ENCODE results near the gene GLDC. TPM values are rescaled to one million over a fixed set of nuclear protein-coding genes. Genes with fewer than 3 reads are reported as not detected.
"Not testable (repeated sequence)": the region's sequence is repeated elsewhere in the genome, so short reads cannot be mapped to it uniquely, and the experiment has no call there.

The GLDC gene
- 1.3 TPM for polyA plus RNA-seq (ENCODE audit: insufficient read length)

DNA sequence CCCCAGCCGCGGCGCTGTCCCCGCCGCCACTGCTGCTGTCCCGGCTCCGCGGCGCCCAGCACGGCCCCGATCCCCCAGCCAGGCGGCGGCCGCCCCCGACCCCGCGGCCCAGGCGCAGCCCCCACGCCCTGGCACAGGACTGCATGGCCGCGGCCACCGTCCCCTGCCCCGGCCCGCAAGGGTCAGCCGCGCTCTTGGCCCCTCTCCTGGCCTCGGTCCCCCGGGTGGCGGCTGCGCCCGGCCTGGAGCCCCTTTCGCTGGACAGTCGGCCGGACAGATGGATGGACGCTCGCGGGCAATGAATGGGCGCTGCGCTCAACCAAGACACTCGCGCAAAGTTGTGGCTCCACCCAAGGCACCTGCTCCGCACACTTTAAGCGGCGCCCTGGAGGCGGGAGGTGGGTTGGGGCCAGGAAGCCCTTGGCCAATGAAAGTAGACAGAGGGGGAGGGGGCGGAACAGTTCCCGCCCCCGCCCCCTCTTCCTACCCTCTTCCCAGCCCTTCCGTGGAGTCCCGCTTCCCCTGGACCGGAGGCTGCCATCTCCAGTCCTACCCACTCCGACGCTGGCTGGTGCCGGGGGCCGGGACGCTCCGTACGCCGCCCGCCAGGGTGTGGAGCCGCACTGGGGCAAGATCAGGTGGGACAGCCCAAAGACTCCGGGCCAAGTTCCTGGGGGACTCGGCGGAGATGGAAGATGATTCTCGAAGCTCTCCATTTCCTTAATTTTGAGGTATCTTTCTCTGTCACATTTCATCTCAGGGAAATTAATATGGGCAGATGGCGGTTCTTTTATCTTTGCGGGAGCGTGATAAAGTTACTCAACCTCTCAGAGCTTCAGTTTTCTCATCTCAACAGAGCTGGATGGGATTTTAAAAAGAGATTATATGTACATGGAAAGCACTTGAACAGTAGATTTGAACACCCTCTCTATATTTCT, at the start of gene GLDC:
Gene GLDC (minus strand): TSS at position 375 of the 938 bp plus-strand sequence. CDS start 230 bp downstream, at position 145.
- DNase-seq = no peak

DNA sequence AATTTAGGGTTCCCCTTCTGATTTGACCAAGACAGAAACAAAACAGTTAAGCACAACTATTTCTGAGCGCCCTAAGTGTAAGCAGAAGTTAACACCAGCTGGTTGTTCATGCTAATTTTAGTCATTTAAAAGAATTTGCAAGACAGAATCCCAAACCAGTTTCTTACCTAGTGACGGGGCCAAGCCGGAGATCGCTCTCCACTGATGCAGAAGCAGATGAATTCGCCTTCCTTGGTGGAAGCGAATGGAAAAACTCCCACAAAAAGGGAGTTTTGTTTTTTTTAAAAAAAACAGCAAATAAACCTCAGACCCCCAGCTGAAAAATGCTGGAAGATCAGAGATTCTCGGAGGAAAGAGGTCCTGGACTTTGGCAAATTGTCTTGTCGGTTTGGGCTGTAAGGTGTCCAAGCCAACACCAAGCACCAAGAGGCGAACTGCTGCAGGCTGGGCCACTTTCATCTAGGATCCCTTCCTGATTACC, 47.4 kb upstream of the GLDC start:
- no peak for DNase-seq

DNA sequence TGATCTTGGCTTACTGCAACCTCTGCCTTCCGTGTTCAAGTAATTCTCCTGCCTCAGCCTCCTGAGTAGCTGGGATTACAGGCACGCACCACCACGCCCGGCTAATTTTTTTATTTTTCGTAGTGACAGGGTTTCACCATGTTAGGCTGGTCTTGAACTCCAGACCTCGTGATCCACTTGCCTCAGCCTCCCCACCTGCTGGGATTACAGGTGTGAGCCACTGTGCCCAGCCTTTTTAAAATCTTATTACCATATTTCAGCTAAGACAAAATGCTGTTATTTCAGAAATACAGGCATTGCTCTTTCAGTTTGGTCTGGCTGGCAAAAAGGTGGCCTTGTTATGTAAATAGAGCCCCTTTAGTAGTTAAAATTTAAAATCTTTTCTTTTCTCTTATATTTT, 46.9 kb upstream of the GLDC start:
- DNase-seq = no peak

DNA sequence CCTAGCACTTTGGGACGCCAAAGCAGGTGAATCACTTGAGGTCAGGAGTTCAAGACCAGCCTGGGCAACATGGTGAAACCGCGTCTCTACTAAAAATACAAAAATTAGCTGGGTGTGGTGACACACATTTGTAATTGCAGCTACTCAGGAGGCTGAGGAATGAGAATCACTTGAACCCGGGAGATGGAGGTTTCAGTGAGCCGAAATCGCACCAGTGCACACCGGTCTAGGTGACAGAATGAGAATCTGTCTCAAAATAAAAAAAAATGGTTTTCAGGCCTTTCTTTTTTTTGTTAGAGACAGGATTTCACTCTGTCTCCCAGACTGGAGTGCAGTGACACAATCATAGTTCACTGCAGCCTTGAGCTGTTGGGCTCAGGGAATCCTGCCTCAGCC, 45.1 kb upstream of the GLDC start:
- not testable (repeated sequence) for DNase-seq

DNA sequence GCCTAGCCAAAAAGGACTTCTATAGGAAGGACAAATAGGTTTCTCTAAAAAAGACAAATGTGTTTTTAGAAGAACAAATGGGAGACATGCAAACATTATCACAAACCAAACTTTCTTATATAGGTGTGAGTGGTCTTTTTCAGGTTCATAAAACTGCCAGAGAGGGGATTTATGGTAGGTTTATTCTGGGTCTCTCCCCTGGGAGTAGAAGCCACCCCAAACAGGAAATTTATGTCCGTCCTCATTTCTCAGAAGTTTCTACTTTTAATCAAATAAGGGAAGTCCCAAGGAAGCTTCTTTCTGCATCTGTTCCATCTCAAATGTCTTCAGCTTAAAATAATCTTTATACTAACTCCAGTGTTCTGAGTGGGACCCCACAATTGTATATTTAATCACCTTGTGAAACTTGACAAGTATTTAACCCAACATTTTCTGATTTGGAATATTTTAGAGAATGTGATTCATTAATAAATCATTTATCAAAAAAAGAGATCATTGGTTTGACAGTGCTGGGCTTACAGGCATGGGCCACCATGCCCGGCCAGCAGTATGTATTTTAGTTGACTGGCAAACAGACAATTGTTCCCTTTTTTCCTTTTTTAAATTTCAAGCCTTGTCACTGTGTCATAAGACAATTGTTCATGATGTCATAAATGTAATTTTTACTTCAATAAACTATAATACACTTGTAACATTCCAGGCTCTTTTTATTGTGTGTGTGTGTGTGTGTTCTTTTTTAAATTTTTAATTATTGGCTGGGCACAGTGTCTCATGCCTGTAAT, 44.6 kb upstream of the GLDC start:
- DNase-seq = no peak

DNA sequence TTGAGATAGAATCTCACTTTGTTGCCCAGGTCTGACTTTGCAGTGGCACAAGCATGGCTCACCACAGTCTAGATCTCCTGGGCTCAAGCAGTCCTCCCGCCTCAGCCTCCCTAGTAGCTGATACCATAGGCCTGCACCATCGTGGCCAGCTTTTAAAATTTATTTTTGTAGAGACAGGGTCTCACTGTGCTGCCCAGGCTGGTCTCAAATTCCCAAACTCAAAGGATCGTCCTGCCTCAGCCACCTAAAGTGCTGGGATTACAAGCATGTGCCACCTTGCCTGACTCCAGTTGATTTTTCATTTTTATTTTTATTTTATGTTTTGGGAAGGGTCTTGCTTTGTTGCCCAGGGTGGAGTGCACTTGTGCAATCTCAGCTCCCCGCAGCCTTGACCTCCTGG, 41.7 kb upstream of the GLDC start:
- DNase-seq = no peak

DNA sequence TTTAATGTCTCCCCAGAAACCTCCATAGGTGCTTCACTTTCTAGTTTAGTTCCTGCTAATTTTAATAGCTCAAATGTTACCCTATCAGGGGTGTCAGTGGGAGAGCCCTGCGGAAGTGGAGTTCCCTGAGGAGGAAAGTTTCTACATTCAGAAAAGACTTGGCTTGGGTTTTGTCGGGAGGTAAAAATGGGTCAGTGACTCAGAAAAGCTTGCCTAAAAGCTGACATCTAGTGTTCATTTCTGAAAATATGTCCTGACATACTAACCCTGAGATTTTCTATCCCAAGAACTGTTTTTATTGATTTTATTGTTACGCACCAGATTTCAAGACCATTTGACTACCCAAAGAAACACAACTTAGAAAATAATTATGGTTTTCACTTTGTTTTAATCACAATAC, 40.9 kb upstream of the GLDC start:
- DNase-seq = no peak

DNA sequence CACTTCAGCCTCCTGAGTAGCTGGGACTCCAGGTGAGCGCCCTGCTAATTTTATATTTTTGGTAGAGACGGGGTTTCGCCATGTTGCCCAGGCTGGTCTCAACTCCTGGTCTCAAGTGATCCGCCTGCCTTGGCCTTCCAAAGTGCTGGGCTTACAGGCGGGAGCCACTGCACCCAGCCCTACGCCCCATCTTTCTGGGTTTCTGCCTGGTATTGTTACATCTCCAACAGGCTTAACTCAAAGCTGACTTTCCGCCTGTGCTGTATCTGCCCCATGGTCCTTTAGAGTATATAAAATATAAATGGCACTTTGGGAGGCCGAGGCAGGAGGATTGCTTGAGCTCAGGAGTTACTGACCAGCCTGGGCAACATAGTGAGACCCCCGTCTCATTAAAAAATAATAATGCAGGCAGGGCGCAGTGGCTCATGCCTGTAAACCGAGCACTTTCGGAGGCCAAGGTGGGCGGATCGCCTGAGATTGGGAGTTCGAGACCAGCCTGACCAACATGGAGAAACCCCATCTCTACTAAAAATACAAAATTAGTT, 36.5 kb upstream of the GLDC start:
- DNase-seq = no peak

DNA sequence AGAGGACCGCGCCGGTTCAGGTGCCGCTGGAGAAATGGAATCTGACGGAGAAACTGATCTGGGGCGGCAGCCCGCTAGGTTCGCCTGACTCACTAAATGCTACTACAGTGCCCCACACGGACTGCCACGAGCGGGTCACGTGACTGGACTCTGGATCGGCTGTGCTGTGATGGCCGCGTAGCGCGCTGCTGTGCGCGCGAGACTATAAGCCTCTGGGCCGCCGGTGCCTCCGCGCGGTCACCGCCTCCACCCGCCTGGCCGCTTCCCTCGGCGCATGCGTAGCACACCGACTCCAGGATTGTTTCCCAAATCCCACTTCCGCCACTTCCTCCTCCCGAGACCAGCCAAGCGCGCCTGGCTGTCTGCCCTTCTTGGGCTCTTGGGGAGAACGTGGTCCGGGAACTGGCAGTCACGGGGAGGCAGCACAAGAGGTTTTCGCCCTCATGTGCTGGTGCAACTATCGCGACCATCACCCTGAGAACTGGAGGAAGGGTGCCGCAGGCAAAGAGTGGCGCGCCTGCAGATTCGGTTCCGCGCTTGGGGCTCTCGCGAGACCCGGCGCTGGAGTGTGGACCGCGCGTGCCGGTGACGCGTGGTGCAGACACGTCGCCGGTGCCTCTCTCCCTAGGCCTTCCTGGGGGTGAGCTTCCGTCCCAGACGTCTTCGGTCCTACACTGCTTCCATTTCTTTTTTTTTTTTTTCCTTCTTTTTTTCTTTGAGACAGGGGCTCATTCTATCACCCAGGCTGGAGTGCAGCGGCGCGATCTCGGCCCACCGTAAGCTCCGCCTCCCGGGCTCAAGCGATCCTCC, 35.8 kb upstream of the GLDC start:
- peak; percentile 98 for DNase-seq

DNA sequence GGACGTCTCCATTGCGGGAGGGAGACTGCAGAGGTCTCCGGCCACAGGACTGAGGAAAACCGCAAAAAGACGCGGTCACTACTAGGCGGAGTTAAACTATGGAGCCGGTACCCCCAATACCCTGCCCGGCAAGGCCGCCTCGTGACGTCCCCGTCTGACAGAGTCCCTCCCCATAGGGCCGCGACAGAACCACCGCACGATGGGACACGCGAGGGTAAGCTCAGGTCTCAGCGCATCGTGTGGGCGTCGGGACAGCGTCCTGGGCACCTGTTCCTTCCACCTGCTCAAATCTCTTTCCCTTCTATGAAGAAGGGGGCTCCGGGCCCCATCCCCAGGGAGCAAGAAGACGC, 35.2 kb upstream of the GLDC start:
- DNase-seq = no peak

DNA sequence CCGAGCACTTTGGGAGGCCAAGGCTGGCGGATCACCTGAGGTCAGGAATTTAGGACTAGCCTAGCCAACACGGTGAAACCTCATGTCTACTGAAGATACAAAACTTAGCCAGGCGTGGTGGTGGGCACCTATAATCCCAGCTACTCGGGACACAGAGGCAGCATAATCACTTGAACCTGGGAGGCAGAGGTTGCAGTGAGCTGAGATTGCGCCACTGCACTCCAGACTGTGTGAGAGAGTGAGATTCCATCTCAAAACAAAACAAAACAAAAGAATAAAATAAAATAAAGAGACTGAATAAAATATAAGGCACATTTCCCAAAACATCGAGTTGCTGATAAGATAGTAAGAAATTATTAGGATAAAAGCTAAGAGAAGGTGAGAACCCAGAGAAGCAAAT, 32.3 kb upstream of the GLDC start:
- no peak for DNase-seq

DNA sequence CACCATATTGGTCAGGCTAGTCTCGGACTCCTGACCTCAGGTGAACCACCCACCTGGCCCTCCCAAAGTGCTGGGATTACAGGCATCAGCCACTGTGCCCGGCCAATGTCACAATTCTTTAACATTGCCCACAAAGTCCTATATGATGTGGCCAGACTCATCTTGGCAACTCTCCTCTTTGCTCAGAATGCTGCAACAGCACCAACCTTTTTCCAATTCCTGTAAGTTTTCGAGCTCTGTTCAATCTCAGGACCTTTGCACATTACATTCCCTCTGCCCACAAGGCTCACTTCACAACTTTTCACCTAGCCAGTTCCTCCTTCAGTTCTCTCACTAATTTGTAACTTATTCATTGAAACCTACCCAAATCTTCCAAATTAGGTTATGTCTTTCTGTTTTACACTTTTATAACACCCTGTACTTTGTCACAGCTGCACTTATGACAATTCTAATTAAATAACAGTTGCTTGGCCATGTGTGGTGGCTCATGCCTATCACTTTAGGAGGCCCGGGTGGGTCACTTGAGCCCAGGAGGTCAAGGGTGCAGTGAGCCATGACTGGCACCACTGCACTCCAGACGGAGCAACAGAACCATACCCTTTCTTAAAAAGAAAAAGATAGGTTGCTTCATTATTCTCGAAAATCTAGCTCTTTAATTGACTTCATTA, 30.9 kb upstream of the GLDC start:
- no peak for DNase-seq

DNA sequence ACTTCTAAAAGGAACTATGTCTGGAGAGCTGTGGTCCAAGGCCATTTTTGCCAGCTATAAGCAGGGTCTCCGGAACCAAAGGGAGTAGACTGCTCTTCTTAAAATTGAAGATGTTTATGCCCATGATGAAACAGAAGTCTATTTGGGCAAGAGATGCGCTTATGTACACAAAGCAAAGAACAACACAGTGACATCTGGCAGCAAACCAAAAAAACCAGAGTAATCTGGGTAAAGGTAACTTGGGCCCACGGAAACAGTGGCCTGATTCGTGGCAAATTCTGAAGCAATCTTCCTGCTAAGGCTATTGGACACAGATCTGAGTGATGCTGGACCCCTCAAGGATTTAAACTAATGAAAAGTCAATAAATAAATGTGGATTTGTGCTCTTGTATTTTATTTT, 29.7 kb upstream of the GLDC start:
- no peak for DNase-seq

DNA sequence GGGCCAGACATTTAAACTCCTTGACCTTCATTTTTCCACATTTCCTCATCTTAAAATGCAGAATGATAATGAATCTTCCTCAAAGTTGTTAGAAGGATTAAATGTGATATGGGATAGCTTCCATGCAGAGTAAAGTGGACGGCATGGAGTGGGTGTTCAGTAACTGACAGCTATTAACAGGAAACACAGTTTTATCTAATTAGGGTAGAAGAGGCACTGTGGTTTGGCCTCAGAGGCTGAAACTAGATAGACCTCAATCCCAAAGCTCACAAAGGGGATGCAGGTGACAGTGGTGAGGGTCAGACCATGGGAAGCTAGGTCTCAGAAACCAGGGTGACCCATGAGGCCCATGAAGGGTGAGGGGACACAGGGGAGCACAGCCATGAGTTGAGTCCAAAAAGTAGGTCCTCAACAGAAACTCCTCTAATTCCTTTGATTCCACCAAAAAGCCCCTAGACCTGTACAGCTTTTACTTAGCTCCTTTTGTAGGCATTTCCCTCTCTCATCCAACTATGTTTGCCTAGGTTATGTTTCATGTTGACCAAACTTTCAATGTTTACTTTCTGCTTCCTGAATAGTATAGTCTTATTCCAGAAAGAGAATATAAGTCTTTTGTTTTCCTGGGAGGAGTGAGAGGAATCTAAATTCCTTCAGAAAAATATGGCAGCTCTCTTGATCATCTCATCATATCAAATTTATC, 27.9 kb upstream of the GLDC start:
- DNase-seq = no peak

DNA sequence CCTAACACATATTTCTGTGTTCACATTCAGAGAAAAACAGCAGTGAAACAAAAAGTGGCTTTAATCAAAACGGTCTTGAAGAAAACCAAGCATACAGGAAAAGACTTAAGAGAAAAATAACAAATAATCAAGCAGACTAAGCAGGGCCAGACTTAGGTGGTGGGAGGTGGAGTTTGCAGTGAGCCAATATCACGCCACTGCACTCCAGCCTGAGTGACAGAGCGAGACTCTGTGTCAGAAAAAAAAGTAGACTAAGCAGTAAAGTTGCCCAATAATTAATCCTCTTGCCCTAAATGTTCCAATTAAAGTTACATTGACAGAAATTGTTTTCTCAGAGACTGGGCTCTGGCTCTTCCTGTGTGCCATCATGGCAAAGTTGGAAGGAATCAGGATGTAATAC, 26.6 kb upstream of the GLDC start:
- no peak for DNase-seq

DNA sequence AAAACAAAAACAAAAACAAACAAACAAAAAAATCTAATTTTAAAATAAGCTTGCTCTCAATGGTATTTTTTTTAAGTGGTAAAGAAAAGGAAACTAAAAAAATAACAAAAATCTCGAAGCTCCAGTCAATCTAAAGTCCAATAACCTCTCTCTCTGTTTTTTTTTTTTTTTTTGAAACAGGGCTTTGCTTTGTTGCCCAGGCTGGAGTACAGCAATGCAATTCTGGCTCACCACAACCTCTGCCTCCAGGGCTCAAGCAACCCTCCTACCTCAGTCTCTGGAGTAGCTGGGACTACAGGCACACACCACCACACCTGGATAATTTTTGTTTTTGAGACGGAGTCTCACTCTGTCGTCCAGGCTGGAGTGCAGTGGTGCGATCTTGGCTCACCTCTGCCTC, 25.9 kb upstream of the GLDC start:
- no peak for DNase-seq

DNA sequence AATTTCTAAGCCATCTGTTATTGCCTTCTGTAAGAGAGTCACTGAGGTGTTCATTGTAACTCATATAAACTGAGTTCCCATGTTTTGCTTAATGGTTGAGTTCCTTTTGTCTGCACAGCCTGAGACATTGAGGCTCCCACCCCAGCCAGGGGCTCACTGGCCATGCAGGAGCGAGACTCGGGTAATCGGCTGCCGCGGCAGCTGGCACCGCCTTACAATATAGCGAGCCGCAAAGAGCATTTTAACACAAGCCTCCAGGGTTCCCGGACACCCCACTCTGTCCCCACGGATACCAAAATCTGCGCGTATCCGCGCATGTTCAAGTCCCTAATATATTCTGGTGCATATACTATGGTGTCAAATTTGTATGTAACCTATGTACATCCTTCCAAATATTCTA, 24.4 kb upstream of the GLDC start:
- DNase-seq = no peak

DNA sequence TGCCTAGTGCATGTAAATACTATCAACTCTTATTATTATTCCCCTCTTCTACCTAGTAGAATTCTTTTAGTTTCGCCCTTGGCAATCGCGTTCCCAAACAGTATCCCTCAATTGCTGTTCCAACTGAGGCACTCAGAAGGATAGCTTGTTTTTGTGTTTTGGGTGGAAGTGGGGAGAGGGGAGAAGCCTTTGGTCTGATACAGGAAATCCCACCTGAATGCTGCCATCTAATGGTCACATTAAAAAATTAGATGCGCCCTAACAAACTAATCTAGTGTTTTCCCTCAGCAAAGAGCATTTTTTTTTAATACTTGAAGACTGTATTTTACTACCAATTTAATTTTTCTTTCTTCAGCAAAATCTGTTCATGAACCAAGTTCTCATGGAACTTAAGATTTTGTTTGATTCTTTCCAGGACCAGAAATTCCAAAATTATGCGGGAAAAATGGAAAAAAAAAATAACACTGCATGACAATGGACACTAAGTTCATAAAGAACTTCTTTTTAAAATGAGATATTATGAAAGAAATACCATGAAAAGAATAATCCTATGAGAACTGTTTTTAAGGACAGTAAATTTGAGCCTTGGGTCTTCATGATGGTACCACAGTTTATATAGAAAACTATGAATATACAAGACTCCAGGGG, 22.2 kb upstream of the GLDC start:
- no peak for DNase-seq

DNA sequence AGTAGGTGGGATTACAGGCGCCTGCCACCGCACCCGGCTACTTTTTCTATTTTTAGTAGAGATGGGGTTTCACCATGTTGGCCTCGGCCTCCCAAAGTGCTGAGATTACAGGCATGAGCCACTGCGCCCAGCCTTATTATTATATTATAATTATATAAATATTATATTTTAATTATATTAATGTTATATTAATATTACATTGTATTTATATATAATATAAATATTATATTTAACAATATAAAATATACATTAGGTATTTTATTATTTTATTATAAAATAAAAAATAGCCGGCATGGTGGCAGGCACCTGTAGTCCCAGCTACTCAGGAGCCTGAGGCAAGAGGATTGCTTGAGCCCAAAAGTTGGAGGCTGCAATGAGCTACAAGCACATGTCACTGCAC, 21.6 kb upstream of the GLDC start:
- DNase-seq = no peak

DNA sequence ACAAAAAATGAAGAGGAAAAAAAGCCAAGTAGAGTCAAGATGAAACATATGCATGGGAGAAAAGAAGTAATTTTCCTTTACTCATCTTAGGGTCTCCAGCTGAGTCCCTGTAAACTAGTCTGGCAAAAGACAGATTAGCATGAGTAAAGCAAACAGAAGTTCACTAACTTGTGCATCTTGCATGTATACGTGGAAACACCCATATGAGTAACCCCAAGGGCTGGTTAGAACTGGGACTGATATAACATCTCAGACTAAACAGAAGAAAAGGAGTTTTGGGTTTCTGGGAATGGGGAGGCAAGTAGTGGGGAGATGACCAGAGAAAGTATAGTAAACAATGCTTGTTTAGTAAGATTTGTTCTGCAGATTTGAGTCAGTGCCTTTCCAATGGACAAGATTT, 20.1 kb upstream of the GLDC start:
- DNase-seq = no peak

DNA sequence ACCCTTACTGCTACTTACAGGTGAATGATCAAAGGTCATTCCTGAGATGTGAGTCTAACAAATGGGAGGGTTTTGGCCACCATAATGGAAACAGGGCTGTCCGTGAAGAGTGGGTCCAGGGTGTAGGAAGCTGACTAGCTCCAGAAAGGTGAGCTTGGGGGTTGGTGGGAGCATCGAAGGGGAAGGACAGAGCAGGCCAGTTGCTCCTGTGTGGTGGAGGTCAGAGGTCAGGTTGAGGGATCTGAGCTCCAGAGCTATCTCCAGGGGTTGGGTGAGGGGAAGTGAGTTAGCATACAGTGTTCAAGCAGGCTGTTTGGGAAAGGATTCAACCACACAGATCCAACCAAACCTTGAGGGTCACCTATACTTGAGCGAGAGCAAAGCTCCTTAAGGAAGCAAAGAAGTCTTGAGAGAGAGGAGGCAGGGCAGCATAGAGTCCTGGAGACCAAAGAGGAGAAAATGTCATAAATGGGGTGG, 18.7 kb upstream of the GLDC start:
- no peak for DNase-seq

All from hindlimb muscle (tissue), 1 donor.